Neural progenitor cell (in vitro differentiated cells): ENCODE data around the gene IER5L. TPM values are rescaled to one million over a fixed set of nuclear protein-coding genes. Genes with fewer than 3 reads are reported as not detected.

Source experiments
- DNase-seq: peaks from one replicate; pipeline ENCODE4 v3.0.0-alpha.2; 2016; ENCODE audit warnings: low spot score
- H2AFZ ChIP-seq: fragments of 200-600 bp; sonication (generic); replicated peaks from 2 replicates; pipeline ENCODE4 v1.6.1; 2016; ENCODE audit warnings: antibody characterized with exemption
- H3F3A ChIP-seq: fragments of 200-600 bp; sonication (generic); 2 replicates; pipeline ENCODE4 v1.6.1; 2016; ENCODE audit warnings: antibody characterized with exemption, low read depth
- H3K27ac ChIP-seq: fragments of 200-600 bp; sonication (generic); 2 replicates; pipeline ENCODE4 v1.5.1; 2016; ENCODE audit warnings: mild to moderate bottlenecking
- H3K27me3 ChIP-seq: fragments of 200-600 bp; sonication (generic); 2 replicates; pipeline ENCODE4 v1.6.1; 2016; ENCODE audit warnings: mild to moderate bottlenecking, moderate library complexity
- H3K36me3 ChIP-seq: fragments of 200-600 bp; sonication (generic); 2 replicates; pipeline ENCODE4 v1.5.1; 2016
- H3K4me1 ChIP-seq: fragments of 200-600 bp; sonication (generic); 2 replicates; pipeline ENCODE4 v1.6.1; 2016; ENCODE audit warnings: mixed run types
- H3K4me2 ChIP-seq: fragments of 200-600 bp; sonication (generic); 2 replicates; pipeline ENCODE4 v1.6.1; 2016
- H3K4me3 ChIP-seq: fragments of 200-600 bp; sonication (generic); 2 replicates; pipeline ENCODE4 v1.5.1; 2016
- H3K79me2 ChIP-seq: fragments of 200-600 bp; sonication (generic); 2 replicates; pipeline ENCODE4 v1.6.1; 2016; ENCODE audit warnings: low read depth
- H3K9ac ChIP-seq: fragments of 200-600 bp; sonication (generic); 2 replicates; pipeline ENCODE4 v1.6.1; 2016
- H3K9me3 ChIP-seq: fragments of 200-600 bp; sonication (generic); 2 replicates; pipeline ENCODE4 v1.5.1; 2016; ENCODE audit warnings: low read depth
- H4K20me1 ChIP-seq: fragments of 200-600 bp; sonication (generic); 2 replicates; pipeline ENCODE4 v1.6.1; 2016; ENCODE audit warnings: low read depth
- H3K27ac Mint-ChIP-seq: 3 replicates; pipeline ENCODE4 v1.8.0; 2021; ENCODE audit warnings: mixed read lengths
- H3K27me3 Mint-ChIP-seq: 2 replicates; pipeline ENCODE4 v1.8.0; 2022; ENCODE audit warnings: low read depth, mild to moderate bottlenecking, inconsistent platforms, moderate library complexity, mixed read lengths; ENCODE audit not compliant: insufficient read depth
- H3K36me3 Mint-ChIP-seq: 3 replicates; pipeline ENCODE4 v1.8.0; 2021; ENCODE audit warnings: mixed read lengths
- H3K4me1 Mint-ChIP-seq: 3 replicates; pipeline ENCODE4 v1.8.0; 2021; ENCODE audit warnings: mixed read lengths
- H3K4me3 Mint-ChIP-seq: 3 replicates; pipeline ENCODE4 v1.8.0; 2021; ENCODE audit warnings: mild to moderate bottlenecking, moderate library complexity, mixed read lengths
- H3K9me3 Mint-ChIP-seq: 3 replicates; pipeline ENCODE4 v1.8.0; 2020; ENCODE audit warnings: mixed read lengths
- EZH2 ChIP-seq: fragments of 200-600 bp; sonication (generic); IDR thresholded peaks from 2 replicates; pipeline ENCODE4 v1.6.1; 2017; ENCODE audit warnings: antibody characterized with exemption, mild to moderate bottlenecking, moderate library complexity
- EZH2phosphoT487 ChIP-seq: fragments of 200-600 bp; sonication (generic); IDR thresholded peaks from 2 replicates; pipeline ENCODE4 v1.6.1; 2017; ENCODE audit warnings: antibody characterized with exemption
- total RNA-seq: library from RNA; depleted of rRNA; stranded (reverse); fragments of >200 nt; gene quantifications from 2 replicates; pipeline ENCODE4 v1.2.3, GENCODE V29; 2015; ENCODE audit warnings: low replicate concordance
- TF ChIP-seq, protein P1 (sequence below): fragments of 200-600 bp; sonication (generic); IDR thresholded peaks from 2 replicates; pipeline ENCODE4 v1.5.1; 2017; ENCODE audit warnings: antibody characterized with exemption, mild to moderate bottlenecking

The IER5L gene
- total RNA-seq, 1 donor from 2014 or later: 12.2 TPM

DNA sequence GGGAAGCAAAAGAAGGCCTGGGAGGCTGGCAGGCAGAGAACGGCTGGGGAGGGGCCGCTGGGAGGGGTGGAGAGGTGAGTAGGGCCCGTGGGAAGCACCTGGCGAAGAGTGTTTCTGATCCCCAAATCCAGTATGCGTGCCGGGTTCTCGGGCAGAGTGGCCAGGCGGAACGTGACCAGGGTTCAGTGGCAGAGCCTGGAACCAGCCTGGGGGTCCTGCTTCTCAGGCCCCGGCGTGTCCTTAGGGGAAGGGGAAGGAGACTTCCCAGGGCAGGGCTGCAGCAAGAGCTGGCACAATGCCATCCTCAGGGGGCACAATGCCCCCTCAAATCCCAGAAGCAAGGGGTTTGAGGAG is 25.5 kb upstream of the IER5L start:
- H3K27me3 ChIP-seq: peaks cover 7% of the 10 kb centered on the region
- peak overlapping the region; percentile 96 for H3K4me3 ChIP-seq
- no peak overlapping the region for H3K27ac ChIP-seq
- no peak overlapping the region for H3K27ac Mint-ChIP-seq
- TF ChIP-seq EZH2 (no peak), EZH2phosphoT487 (no peak)
- TF ChIP-seq, protein P1, sequence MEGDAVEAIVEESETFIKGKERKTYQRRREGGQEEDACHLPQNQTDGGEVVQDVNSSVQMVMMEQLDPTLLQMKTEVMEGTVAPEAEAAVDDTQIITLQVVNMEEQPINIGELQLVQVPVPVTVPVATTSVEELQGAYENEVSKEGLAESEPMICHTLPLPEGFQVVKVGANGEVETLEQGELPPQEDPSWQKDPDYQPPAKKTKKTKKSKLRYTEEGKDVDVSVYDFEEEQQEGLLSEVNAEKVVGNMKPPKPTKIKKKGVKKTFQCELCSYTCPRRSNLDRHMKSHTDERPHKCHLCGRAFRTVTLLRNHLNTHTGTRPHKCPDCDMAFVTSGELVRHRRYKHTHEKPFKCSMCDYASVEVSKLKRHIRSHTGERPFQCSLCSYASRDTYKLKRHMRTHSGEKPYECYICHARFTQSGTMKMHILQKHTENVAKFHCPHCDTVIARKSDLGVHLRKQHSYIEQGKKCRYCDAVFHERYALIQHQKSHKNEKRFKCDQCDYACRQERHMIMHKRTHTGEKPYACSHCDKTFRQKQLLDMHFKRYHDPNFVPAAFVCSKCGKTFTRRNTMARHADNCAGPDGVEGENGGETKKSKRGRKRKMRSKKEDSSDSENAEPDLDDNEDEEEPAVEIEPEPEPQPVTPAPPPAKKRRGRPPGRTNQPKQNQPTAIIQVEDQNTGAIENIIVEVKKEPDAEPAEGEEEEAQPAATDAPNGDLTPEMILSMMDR: no peak
- no peaks in the 10 kb centered on the region for H3K79me2 ChIP-seq
- H2AFZ ChIP-seq: peak overlapping the region; percentile 98
- H3K36me3 Mint-ChIP-seq: no peaks in the 10 kb centered on the region
- peaks cover 8% of the 10 kb centered on the region for H3K4me1 ChIP-seq
- peaks cover 12% of the 10 kb centered on the region for H3F3A ChIP-seq
- no peak overlapping the region for H3K9ac ChIP-seq
- no peak for DNase-seq
- H3K9me3 ChIP-seq: no peaks in the 10 kb centered on the region
- peak overlapping the region; percentile 92 for H3K4me2 ChIP-seq
- peaks cover 10% of the 10 kb centered on the region for H3K27me3 Mint-ChIP-seq
- peak overlapping the region; percentile 82 for H3K4me3 Mint-ChIP-seq
- peaks cover 11% of the 10 kb centered on the region for H3K4me1 Mint-ChIP-seq
- no peaks in the 10 kb centered on the region for H3K36me3 ChIP-seq
- H3K9me3 Mint-ChIP-seq: no peaks in the 10 kb centered on the region
- no peaks in the 10 kb centered on the region for H4K20me1 ChIP-seq

DNA sequence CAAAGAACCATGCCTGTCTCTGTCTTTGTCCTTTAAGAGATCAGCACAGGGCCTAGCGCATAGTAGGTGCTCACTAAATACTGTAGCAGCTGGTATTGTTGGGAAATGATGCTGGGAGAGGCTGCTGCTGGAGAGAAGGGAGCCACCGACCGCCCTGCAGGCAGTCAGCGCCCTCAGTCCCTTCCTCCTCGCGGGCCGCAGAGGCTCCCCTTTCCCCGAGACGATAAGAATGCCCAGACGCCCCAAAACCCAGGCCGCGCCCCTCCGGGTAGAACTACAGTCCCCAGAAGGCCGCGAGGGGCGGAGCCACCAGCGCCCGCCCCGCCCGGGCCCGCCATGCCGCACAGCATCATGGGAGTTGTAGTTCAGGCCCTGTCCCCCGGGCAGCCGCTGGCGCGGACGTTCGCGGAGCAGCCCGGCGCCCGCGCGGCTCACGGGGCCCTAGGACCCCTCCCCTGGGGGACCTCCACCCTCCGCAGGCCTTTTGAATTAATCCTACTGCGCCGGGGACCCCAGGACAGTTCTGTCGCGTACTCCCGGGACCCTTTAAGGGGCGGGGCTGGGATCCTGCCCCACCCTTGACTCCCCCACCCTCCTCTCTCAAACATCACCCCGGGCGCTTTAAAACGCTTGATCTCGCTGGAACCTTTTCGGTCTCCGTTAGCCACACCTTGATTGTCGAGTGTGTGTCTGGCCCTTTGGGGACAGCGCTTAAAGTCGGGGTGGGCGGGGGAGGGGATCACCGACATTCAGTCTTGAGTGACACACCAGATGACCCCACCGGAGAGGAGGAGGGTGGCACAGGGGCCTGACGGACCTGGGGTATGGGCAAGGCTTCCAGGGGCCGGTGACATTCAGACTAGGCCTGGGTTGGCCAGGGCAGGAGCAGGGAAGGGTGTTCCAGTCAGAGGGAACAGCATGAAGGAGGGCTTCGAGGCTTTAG is 24.8 kb upstream of the IER5L start:
- DNase-seq: peak; percentile 92
- Histone ChIP-seq H3K4me1 (peaks cover 2% of the 10 kb centered on the region), H3K4me2 (peak overlapping the region; percentile 92), H2AFZ (peak overlapping the region; percentile 98), H4K20me1 (no peaks in the 10 kb centered on the region), H3K9ac (no peak overlapping the region), H3K4me3 (peak overlapping the region; percentile 96), H3F3A (peaks cover 11% of the 10 kb centered on the region), H3K9me3 (no peaks in the 10 kb centered on the region), H3K36me3 (no peaks in the 10 kb centered on the region), H3K27ac (no peak overlapping the region), H3K79me2 (no peaks in the 10 kb centered on the region), H3K27me3 (peaks cover 14% of the 10 kb centered on the region)
- Mint-ChIP-seq H3K4me3 (peak overlapping the region; percentile 84), H3K36me3 (no peaks in the 10 kb centered on the region), H3K4me1 (peaks cover 16% of the 10 kb centered on the region), H3K27ac (no peak overlapping the region), H3K9me3 (no peaks in the 10 kb centered on the region), H3K27me3 (peaks cover 10% of the 10 kb centered on the region)
- TF ChIP-seq EZH2phosphoT487 (no peak), EZH2 (no peak)
- TF ChIP-seq, protein P1: no peak

DNA sequence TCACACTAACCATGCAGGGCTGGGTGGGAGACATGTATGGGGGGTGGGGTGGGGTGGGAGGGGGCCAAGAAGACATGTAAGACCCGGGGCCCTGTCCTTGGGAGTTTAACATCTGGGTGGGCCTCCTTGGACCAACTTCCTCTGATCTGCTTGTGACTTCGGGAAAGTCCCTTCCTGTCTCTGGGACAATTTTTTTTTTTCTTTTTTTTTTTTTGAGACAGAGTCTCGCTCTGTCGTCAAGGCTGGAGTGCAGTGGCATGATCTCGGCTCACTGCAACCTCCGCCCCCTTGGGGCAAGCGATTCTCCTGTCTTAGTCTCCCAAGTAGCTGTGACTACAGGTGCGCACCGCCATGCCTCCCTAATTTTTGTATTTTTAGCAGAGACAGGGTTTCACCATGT is 23.8 kb upstream of the IER5L start:
- Histone ChIP-seq H3K36me3 (no peaks in the 10 kb centered on the region), H4K20me1 (no peaks in the 10 kb centered on the region), H3K4me1 (peaks cover 2% of the 10 kb centered on the region), H3K9me3 (no peaks in the 10 kb centered on the region), H3K27ac (no peak overlapping the region), H3K4me3 (no peak overlapping the region), H3K9ac (no peak overlapping the region), H3K79me2 (no peaks in the 10 kb centered on the region), H2AFZ (no peak overlapping the region), H3K27me3 (peaks cover 23% of the 10 kb centered on the region), H3F3A (peaks cover 11% of the 10 kb centered on the region), H3K4me2 (no peak overlapping the region)
- TF ChIP-seq, protein P1: no peak
- TF ChIP-seq EZH2phosphoT487 (no peak), EZH2 (no peak)
- no peak for DNase-seq
- no peak overlapping the region for H3K4me3 Mint-ChIP-seq
- H3K27ac Mint-ChIP-seq: no peak overlapping the region
- no peaks in the 10 kb centered on the region for H3K9me3 Mint-ChIP-seq
- H3K4me1 Mint-ChIP-seq: peaks cover 16% of the 10 kb centered on the region
- no peaks in the 10 kb centered on the region for H3K36me3 Mint-ChIP-seq
- H3K27me3 Mint-ChIP-seq: peaks cover 8% of the 10 kb centered on the region
